SK-N-SH (cell line): ENCODE data around the gene PPP1R15A. TPM values are rescaled to one million over a fixed set of nuclear protein-coding genes. Genes with fewer than 3 reads are reported as not detected.

ENCODE experiments used
- CTCF ChIA-PET: fragments of 300-600, 350-600 bp; formaldehyde crosslinking; extraction: SDS; loops from one replicate; lab custom pipeline; 2021; lab: Yijun Ruan, JAX
- POLR2A ChIA-PET: fragments of 350-600 bp; sonication (Branson Sonifier 250); formaldehyde crosslinking; extraction: SDS; loops from one replicate; lab custom pipeline; 2020; ENCODE audit warnings: antibody characterized with exemption, inconsistent platforms; lab: Yijun Ruan, JAX
- DNase-seq: peaks from one replicate; pipeline ENCODE4 v3.0.0; 2012
- H2AFZ ChIP-seq: fragments of 200-600 bp; sonication (generic); 2 replicates; pipeline ENCODE4 v1.8.1; 2016; ENCODE audit warnings: antibody characterized with exemption, mild to moderate bottlenecking, low read depth
- H3F3A ChIP-seq: fragments of 200-600 bp; sonication (generic); replicated peaks from 2 replicates; pipeline ENCODE3; 2016; ENCODE audit warnings: antibody characterized with exemption, mild to moderate bottlenecking; ENCODE audit not compliant: insufficient read depth
- H3K27ac ChIP-seq, 2 experiments: fragments of 200-500 bp in 1 of 2; fragments of 200-600 bp in 1 of 2; sonication (Bioruptor generic) in 1 of 2; sonication (generic), shearing (Covaris generic) in 1 of 2; 2 replicates each; pipeline versions ENCODE4 v1.5.1 to v1.6.1; 2014 to 2016; ENCODE audit warnings: low read depth in 2 of 2, inconsistent platforms in 1 of 2, low read length in 1 of 2, mild to moderate bottlenecking in 1 of 2, mixed read lengths in 1 of 2
- H3K27me3 ChIP-seq: fragments of 200-600 bp; sonication (generic), shearing (Covaris generic); 2 replicates; pipeline ENCODE4 v1.6.1; 2016; ENCODE audit warnings: mixed run types; ENCODE audit not compliant: insufficient read depth
- H3K36me3 ChIP-seq, 2 experiments: fragments of 200-500 bp in 1 of 2; fragments of 200-600 bp in 1 of 2; sonication (Bioruptor generic) in 1 of 2; sonication (generic) in 1 of 2; replicated peaks in 1 of 2; 2 replicates each; pipeline versions ENCODE3 to v1.5.1; 2014 to 2016; ENCODE audit warnings: low read length in 1 of 2, mild to moderate bottlenecking in 1 of 2; ENCODE audit not compliant: insufficient read depth in 2 of 2, control insufficient read depth in 1 of 2
- H3K4me1 ChIP-seq, 2 experiments: fragments of 200-500 bp in 1 of 2; fragments of 200-600 bp in 1 of 2; sonication (Bioruptor generic) in 1 of 2; sonication (generic), shearing (Covaris generic) in 1 of 2; 2 replicates each; pipeline versions ENCODE4 v1.5.1 to v1.6.1; 2014 to 2016; ENCODE audit warnings: low read depth in 1 of 2, low read length in 1 of 2, mixed run types in 1 of 2; ENCODE audit not compliant: insufficient read depth in 2 of 2, control insufficient read depth in 1 of 2
- H3K4me2 ChIP-seq: fragments of 200-600 bp; sonication (generic), shearing (Covaris generic); 2 replicates; pipeline ENCODE4 v1.6.1; 2017; ENCODE audit warnings: mixed run types
- H3K4me3 ChIP-seq, 2 experiments: fragments of 200-500 bp in 1 of 2; fragments of 200-600 bp in 1 of 2; sonication (Bioruptor generic) in 1 of 2; sonication (generic), shearing (Covaris generic) in 1 of 2; 2 replicates each; pipeline versions ENCODE4 v1.5.1 to v1.8.1; 2014 to 2016; ENCODE audit warnings: low read depth in 2 of 2, inconsistent platforms in 1 of 2, low read length in 1 of 2, mild to moderate bottlenecking in 1 of 2, mixed read lengths in 1 of 2, moderate library complexity in 1 of 2
- H3K79me2 ChIP-seq: fragments of 200-600 bp; sonication (generic); 2 replicates; pipeline ENCODE4 v1.8.1; 2017; ENCODE audit warnings: mild to moderate bottlenecking; ENCODE audit not compliant: insufficient read depth
- H3K9ac ChIP-seq: fragments of 200-600 bp; sonication (generic); 2 replicates; pipeline ENCODE4 v1.6.1; 2017; ENCODE audit warnings: mixed run types
- H3K9me2 ChIP-seq: fragments of 200-600 bp; sonication (generic); 2 replicates; pipeline ENCODE4 v1.6.1; 2017; ENCODE audit warnings: mixed run types
- H3K9me3 ChIP-seq: fragments of 200-600 bp; sonication (generic); 2 replicates; pipeline ENCODE4 v1.6.1; 2017; ENCODE audit warnings: mixed run types, mild to moderate bottlenecking, moderate library complexity
- H4K20me1 ChIP-seq: fragments of 200-600 bp; sonication (generic); 2 replicates; pipeline ENCODE4 v1.6.1; 2017; ENCODE audit warnings: mild to moderate bottlenecking, mixed run types; ENCODE audit not compliant: insufficient read depth
- CHD2 ChIP-seq: fragments of 150-350 bp; IDR thresholded peaks from 2 replicates; pipeline ENCODE4 v1.6.1; 2018; ENCODE audit warnings: low read length; ENCODE audit not compliant: partially characterized antibody
- CTCF ChIP-seq: fragments of 200-600 bp; sonication (generic); IDR thresholded peaks from 2 replicates; pipeline ENCODE4 v1.6.1; 2017; ENCODE audit warnings: antibody characterized with exemption, mild to moderate bottlenecking, moderate library complexity
- ELF1 ChIP-seq: IDR thresholded peaks from 2 replicates; pipeline ENCODE4 v1.4.0; 2012
- EP300 ChIP-seq, 2 experiments: IDR thresholded peaks; 2 replicates each; pipeline versions ENCODE4 v1.4.0 to v1.6.1; 2012; ENCODE audit warnings: borderline replicate concordance in 1 of 2, low read depth in 1 of 2, low read length in 1 of 2
- EZH2phosphoT487 ChIP-seq: fragments of 200-600 bp; sonication (generic); IDR thresholded peaks from 2 replicates; pipeline ENCODE4 v1.6.1; 2017; ENCODE audit warnings: low read depth, mixed run types, mild to moderate bottlenecking, antibody characterized with exemption, moderate library complexity, borderline replicate concordance
- FOSL2 ChIP-seq: IDR thresholded peaks from 2 replicates; pipeline ENCODE4 v1.4.0; 2012; ENCODE audit warnings: low read depth, mild to moderate bottlenecking, moderate library complexity, borderline replicate concordance
- IRF3 ChIP-seq: fragments of 150-350 bp; IDR thresholded peaks from 2 replicates; pipeline ENCODE4 v1.6.1; 2016; ENCODE audit warnings: mild to moderate bottlenecking, low read depth, low read length
- MEF2A ChIP-seq: IDR thresholded peaks from 2 replicates; pipeline ENCODE4 v1.4.0; 2012; ENCODE audit warnings: low read depth, borderline replicate concordance
- NFIC ChIP-seq: IDR thresholded peaks from 2 replicates; pipeline ENCODE4 v1.4.0; 2012; ENCODE audit warnings: borderline replicate concordance
- NRF1 ChIP-seq: IDR thresholded peaks from 2 replicates; pipeline ENCODE4 v1.6.1; 2012; ENCODE audit warnings: low read depth, mild to moderate bottlenecking, low read length
- PBX3 ChIP-seq: IDR thresholded peaks from 2 replicates; pipeline ENCODE4; 2012
- POLR2AphosphoS5 ChIP-seq: IDR thresholded peaks from 2 replicates; pipeline ENCODE4 v1.6.1; 2012; ENCODE audit warnings: low read depth, low read length
- RAD21 ChIP-seq: IDR thresholded peaks from 2 replicates; pipeline ENCODE4 v1.6.1; 2012; ENCODE audit warnings: mild to moderate bottlenecking, low read length
- SMC3 ChIP-seq: IDR thresholded peaks from 2 replicates; pipeline ENCODE4 v1.6.1; 2012; ENCODE audit warnings: low read depth, low read length, improper control_type of control experiment
- TCF12 ChIP-seq: IDR thresholded peaks from 2 replicates; pipeline ENCODE4 v1.4.0; 2012
- TEAD4 ChIP-seq: IDR thresholded peaks from 2 replicates; pipeline ENCODE4 v1.4.0; 2012; ENCODE audit warnings: mild to moderate bottlenecking, borderline replicate concordance; ENCODE audit not compliant: insufficient read depth
- USF2 ChIP-seq: fragments of 150-350 bp; IDR thresholded peaks from 2 replicates; pipeline ENCODE4 v1.6.1; 2017; ENCODE audit warnings: antibody characterized with exemption, low read length, low read depth, borderline replicate concordance
- YY1 ChIP-seq: IDR thresholded peaks from 2 replicates; pipeline ENCODE4 v1.4.0; 2012; ENCODE audit warnings: low read depth, mild to moderate bottlenecking
- WGBS: methylation state at CpG from one replicate; pipeline ENCODE4 v1.1.6; 2017; ENCODE audit warnings: low lambda C conversion rate; 5-methylcytosine and 5-hydroxymethylcytosine counted together
- polyA plus RNA-seq, 3 experiments: library from polyadenylated mRNA; depleted of rRNA; stranded (reverse); fragments of >200 nt; gene quantifications; 2 replicates each; pipeline ENCODE4 v1.2.3, GENCODE V29; 2012
- TF ChIP-seq, protein P1 (sequence below): IDR thresholded peaks from 2 replicates; pipeline ENCODE4 v1.6.1; 2012; ENCODE audit warnings: mild to moderate bottlenecking, low read depth, low read length, moderate library complexity
- TF ChIP-seq, protein P2 (sequence below): IDR thresholded peaks from 2 replicates; pipeline ENCODE4 v1.4.0; 2012; ENCODE audit warnings: low read depth, borderline replicate concordance

Gene PPP1R15A
- polyA plus RNA-seq, 1 of the 3 experiments (the other 2 are of a cell fraction): 73.7 TPM

GRCh38 chr19:48861313-48861712 lies 10.9 kb upstream of the PPP1R15A start:
- Histone ChIP-seq H3K27me3 (no peaks in the 10 kb centered on the region), H3K9me3 (no peaks in the 10 kb centered on the region), H3F3A (no peaks in the 10 kb centered on the region), H3K4me1 (no peaks in the 10 kb centered on the region), H4K20me1 (no peaks in the 10 kb centered on the region), H3K9me2 (no peaks in the 10 kb centered on the region), H3K27ac (no peak overlapping the region), H3K9ac (no peak overlapping the region), H3K4me2 (no peak overlapping the region), H3K79me2 (no peaks in the 10 kb centered on the region), H2AFZ (no peak overlapping the region), H3K4me3 (no peak overlapping the region), H3K36me3 (no peaks in the 10 kb centered on the region)
- WGBS: 90% methylated on average over 18 of the region's 18 CpGs
- ChIA-PET POLR2A (no interaction called here), CTCF (interaction anchor here (1.3 to 1.8 kb wide), 2 partner anchors 19 to 109 kb away, joined by 3 to 7 read pairs; no protein-coding TSS in a partner anchor)
- DNase-seq: no peak
- TF ChIP-seq NFIC: no peak
- TF ChIP-seq PBX3: no peak
- TF ChIP-seq CTCF: no peak
- no peak for TF ChIP-seq SMC3
- no peak for TF ChIP-seq POLR2AphosphoS5
- no peak for TF ChIP-seq USF2
- TF ChIP-seq TCF12: no peak
- no peak for TF ChIP-seq MEF2A
- no peak for TF ChIP-seq ELF1
- TF ChIP-seq EZH2phosphoT487: no peak
- no peak for TF ChIP-seq TEAD4
- TF ChIP-seq RAD21: no peak
- TF ChIP-seq, protein P1, sequence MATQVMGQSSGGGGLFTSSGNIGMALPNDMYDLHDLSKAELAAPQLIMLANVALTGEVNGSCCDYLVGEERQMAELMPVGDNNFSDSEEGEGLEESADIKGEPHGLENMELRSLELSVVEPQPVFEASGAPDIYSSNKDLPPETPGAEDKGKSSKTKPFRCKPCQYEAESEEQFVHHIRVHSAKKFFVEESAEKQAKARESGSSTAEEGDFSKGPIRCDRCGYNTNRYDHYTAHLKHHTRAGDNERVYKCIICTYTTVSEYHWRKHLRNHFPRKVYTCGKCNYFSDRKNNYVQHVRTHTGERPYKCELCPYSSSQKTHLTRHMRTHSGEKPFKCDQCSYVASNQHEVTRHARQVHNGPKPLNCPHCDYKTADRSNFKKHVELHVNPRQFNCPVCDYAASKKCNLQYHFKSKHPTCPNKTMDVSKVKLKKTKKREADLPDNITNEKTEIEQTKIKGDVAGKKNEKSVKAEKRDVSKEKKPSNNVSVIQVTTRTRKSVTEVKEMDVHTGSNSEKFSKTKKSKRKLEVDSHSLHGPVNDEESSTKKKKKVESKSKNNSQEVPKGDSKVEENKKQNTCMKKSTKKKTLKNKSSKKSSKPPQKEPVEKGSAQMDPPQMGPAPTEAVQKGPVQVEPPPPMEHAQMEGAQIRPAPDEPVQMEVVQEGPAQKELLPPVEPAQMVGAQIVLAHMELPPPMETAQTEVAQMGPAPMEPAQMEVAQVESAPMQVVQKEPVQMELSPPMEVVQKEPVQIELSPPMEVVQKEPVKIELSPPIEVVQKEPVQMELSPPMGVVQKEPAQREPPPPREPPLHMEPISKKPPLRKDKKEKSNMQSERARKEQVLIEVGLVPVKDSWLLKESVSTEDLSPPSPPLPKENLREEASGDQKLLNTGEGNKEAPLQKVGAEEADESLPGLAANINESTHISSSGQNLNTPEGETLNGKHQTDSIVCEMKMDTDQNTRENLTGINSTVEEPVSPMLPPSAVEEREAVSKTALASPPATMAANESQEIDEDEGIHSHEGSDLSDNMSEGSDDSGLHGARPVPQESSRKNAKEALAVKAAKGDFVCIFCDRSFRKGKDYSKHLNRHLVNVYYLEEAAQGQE: no peak
- TF ChIP-seq EP300 (IDR thresholded peaks at IDR 0.05; ENCODE audit: borderline replicate concordance in 1 of 2, low read depth in 1 of 2, low read length in 1 of 2): no peak
- no peak for TF ChIP-seq CHD2
- TF ChIP-seq FOSL2: no peak
- no peak for TF ChIP-seq YY1
- TF ChIP-seq, protein P2, sequence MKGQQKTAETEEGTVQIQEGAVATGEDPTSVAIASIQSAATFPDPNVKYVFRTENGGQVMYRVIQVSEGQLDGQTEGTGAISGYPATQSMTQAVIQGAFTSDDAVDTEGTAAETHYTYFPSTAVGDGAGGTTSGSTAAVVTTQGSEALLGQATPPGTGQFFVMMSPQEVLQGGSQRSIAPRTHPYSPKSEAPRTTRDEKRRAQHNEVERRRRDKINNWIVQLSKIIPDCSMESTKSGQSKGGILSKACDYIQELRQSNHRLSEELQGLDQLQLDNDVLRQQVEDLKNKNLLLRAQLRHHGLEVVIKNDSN: no peak
- TF ChIP-seq IRF3: no peak
- no peak for TF ChIP-seq NRF1
